Breast epithelium (tissue), 3 donors: ENCODE results near the gene SMAD7.

ENCODE experiments used
- POLR2AphosphoS5 ChIP-seq, 3 donors: sonication (generic); formaldehyde crosslinking; IDR thresholded peaks; one replicate each; pipeline ENCODE4 v1.6.1; 2017; ENCODE audit warnings: antibody characterized with exemption in 3 of 3
- TF ChIP-seq, protein P1 (sequence below), 3 donors: fragments of 450-650 bp; IDR thresholded peaks; one replicate each; pipeline ENCODE4 v1.5.1; 2016 to 2017; ENCODE audit warnings: antibody characterized with exemption in 3 of 3, mild to moderate bottlenecking in 3 of 3, moderate library complexity in 3 of 3

DNA sequence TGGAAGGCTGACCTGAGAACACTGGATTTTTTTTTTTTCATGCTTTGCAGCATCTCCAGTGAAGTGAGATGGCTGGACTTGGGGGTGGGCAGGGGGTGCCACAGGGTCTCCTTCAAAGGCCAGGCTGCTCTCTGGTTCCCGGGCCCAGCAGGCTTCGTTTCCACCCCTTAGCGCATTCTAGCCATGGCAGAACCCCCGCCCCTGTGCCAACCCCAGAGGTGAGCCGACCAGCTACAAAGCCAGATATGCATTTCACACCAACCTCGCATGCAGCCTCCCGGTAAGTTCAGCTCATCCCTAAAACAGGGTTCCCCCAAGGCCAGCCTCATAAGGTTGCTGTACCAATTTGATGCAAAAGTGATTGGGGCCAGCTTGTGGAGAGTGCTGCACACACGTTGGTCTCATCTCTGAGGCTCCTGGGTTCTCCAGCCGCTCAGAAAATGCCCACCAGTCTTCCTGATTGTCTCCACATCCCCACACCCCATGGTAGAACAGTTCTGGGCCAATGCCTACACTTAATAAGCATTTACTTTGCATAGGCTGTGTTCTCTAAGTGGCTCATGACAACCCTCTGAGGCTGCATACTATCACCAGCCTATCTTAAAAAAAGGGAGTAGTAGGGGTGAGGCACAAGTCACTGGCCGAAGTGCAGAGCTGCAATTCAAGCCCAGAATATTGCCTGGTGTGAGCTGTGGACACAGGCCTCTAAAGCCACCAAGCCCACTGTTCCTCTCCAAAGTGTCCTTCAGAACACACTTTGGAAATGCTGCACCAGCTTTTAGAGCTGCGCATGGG lies 23.3 kb downstream of the SMAD7 start:
- no peak for TF ChIP-seq POLR2AphosphoS5 (IDR thresholded peaks at IDR 0.05)
- TF ChIP-seq, protein P1, sequence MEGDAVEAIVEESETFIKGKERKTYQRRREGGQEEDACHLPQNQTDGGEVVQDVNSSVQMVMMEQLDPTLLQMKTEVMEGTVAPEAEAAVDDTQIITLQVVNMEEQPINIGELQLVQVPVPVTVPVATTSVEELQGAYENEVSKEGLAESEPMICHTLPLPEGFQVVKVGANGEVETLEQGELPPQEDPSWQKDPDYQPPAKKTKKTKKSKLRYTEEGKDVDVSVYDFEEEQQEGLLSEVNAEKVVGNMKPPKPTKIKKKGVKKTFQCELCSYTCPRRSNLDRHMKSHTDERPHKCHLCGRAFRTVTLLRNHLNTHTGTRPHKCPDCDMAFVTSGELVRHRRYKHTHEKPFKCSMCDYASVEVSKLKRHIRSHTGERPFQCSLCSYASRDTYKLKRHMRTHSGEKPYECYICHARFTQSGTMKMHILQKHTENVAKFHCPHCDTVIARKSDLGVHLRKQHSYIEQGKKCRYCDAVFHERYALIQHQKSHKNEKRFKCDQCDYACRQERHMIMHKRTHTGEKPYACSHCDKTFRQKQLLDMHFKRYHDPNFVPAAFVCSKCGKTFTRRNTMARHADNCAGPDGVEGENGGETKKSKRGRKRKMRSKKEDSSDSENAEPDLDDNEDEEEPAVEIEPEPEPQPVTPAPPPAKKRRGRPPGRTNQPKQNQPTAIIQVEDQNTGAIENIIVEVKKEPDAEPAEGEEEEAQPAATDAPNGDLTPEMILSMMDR (IDR thresholded peaks at IDR 0.05), result no peak
